Activated gamma-delta T cell treated with anti-CD3 and anti-CD28 coated beads, Interleukin-2, amount 50 U/mL, for 16 hours (primary cell): ENCODE measurements around the gene KISS1R.
"Not testable (repeated sequence)": the region's sequence is repeated elsewhere in the genome, so short reads cannot be mapped to it uniquely, and the experiment has no call there.

Source experiments
- DNase-seq: peaks from one replicate; pipeline ENCODE4 v3.0.0-alpha.2; 2020; ENCODE audit warnings: low read depth

Gene KISS1R

GRCh38 chr19:917323-918151, at the start of gene KISS1R:
Gene KISS1R (plus strand): TSS chr19:917333. CDS start chr19:917503, 170 bp downstream.
- DNase-seq = no peak

- DNase-seq = no peak
Measured at GRCh38 chr19:867855-868457, 49.2 kb upstream of the KISS1R start.

GRCh38 chr19:868458-869244, 48.5 kb upstream of the KISS1R start:
- no peak for DNase-seq

- DNase-seq = no peak
Measured at GRCh38 chr19:869245-870177, 47.6 kb upstream of the KISS1R start.

GRCh38 chr19:870314-870713, 46.8 kb upstream of the KISS1R start:
- DNase-seq = no peak

GRCh38 chr19:870963-871401, 46.2 kb upstream of the KISS1R start:
- DNase-seq = no peak

- no peak for DNase-seq
Measured at GRCh38 chr19:871446-872265, 45.5 kb upstream of the KISS1R start.

- peak; percentile 50 for DNase-seq
Measured at GRCh38 chr19:872266-872951, 44.7 kb upstream of the KISS1R start.

GRCh38 chr19:873084-873483, 44.0 kb upstream of the KISS1R start:
- peak; percentile 58 for DNase-seq

GRCh38 chr19:873561-874041, 43.5 kb upstream of the KISS1R start:
- DNase-seq = no peak

- no peak for DNase-seq
Measured at GRCh38 chr19:875265-875879, 41.8 kb upstream of the KISS1R start.

GRCh38 chr19:876089-876488, 41.0 kb upstream of the KISS1R start:
- no peak for DNase-seq

GRCh38 chr19:876780-877314, 40.3 kb upstream of the KISS1R start:
- no peak for DNase-seq

- not testable (repeated sequence) for DNase-seq
Measured at GRCh38 chr19:877992-878660, 39.0 kb upstream of the KISS1R start.

- DNase-seq = not testable (repeated sequence)
Measured at GRCh38 chr19:878751-879561, 38.2 kb upstream of the KISS1R start.

- DNase-seq = no peak
Measured at GRCh38 chr19:879711-880438, 37.3 kb upstream of the KISS1R start.
